GM18505 (cell line): ENCODE measurements around the gene DVL3.

Experiments
- ATAC-seq: cut with Tn5 transposase; IDR thresholded peaks from one replicate; pipeline ENCODE4 v1.9.1; 2021; ENCODE audit not compliant: unreplicated experiment
- POLR2A ChIP-seq: IDR thresholded peaks from 4 replicates; pipeline ENCODE4 v1.6.1; 2011; ENCODE audit warnings: borderline replicate concordance; ENCODE audit not compliant: insufficient read depth, insufficient read length; ENCODE audit errors: extremely low read depth

The DVL3 gene

GRCh38 chr3:184164648-184165330 is 9.6 kb downstream of the DVL3 start:
- no peak for TF ChIP-seq POLR2A
- ATAC-seq: no peak

DNA sequence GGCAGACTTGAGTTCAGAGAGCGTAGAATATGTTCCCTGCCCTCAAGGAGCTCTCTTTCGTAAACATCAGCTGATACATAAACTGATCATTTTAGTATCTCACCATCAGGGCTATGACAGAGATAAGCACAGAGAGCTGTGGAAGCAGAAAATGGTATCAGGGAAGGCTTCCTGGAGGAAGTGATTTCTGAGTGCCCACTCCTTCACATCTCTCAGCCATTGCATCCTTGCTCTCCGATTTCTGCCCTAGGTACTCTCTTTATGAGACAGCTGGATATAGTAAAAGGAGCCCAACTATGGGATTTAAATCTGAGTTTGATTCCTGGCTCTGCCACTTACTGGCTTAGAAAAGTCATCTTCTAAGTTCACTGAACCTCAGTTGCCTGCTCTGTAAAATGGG is 10.4 kb downstream of the DVL3 start:
- TF ChIP-seq POLR2A: no peak
- ATAC-seq: no peak

DNA sequence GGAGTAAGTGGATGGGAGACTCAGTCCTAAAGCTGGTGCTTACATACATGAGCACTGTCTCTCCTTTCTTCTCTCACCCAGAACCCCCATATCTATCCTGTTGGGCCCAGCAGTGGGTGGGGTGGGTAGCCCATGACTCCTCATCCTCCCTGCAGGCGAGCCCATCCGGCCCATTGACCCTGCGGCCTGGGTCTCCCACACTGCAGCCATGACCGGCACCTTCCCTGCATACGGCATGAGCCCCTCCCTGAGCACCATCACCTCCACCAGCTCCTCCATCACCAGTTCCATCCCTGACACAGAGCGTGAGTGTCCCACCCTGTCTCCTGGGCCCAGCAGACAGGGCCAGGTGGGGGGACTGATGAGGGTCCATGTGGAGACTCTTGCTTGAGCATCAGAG is 11.5 kb downstream of the DVL3 start:
- ATAC-seq: no peak
- no peak for TF ChIP-seq POLR2A

- ATAC-seq: no peak
- TF ChIP-seq POLR2A: no peak
These were observed 12.6 kb downstream of the DVL3 start for GRCh38 chr3:184167786-184168185.

- no peak for ATAC-seq
- no peak for TF ChIP-seq POLR2A
These were observed 13.4 kb downstream of the DVL3 start for GRCh38 chr3:184168363-184169120.

DNA sequence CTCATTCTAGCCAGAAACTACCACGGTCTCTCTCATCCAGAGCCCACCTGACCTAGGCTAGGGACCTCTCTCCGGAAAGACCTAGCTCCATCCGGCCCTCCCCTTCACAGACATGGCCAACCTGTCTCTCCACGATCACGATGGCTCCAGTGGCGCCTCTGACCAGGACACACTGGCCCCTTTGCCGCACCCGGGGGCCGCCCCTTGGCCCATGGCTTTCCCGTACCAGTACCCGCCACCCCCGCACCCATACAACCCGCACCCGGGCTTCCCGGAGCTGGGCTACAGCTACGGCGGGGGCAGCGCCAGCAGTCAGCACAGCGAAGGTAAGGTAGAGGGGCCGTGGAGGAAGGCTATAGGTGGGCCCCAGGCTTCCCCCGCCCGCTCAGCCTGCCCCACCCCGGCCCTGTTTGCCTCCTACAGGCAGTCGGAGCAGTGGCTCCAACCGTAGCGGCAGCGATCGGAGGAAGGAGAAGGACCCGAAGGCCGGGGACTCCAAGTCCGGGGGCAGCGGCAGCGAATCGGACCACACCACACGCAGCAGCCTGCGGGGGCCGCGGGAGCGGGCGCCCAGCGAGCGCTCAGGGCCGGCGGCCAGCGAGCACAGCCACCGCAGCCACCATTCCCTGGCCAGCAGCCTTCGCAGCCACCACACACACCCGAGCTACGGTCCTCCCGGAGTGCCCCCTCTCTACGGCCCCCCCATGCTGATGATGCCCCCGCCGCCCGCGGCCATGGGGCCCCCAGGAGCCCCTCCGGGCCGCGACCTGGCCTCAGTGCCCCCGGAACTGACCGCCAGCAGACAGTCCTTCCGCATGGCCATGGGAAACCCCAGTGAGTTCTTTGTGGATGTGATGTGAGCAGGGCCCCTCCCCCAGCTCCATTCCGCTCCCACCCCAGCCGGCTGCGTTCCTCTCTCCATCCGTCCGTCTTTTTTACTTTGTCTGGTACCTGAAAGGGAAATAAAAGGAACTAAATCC is 15.0 kb downstream of the DVL3 start:
- no peak for TF ChIP-seq POLR2A
- no peak for ATAC-seq

GRCh38 chr3:184171562-184171961 is 16.4 kb downstream of the DVL3 start:
- no peak for ATAC-seq
- no peak for TF ChIP-seq POLR2A

GRCh38 chr3:184172681-184173373 is 17.6 kb downstream of the DVL3 start:
- no peak for ATAC-seq
- TF ChIP-seq POLR2A: no peak

GRCh38 chr3:184173374-184173722 is 18.2 kb downstream of the DVL3 start:
- TF ChIP-seq POLR2A: no peak
- no peak for ATAC-seq

DNA sequence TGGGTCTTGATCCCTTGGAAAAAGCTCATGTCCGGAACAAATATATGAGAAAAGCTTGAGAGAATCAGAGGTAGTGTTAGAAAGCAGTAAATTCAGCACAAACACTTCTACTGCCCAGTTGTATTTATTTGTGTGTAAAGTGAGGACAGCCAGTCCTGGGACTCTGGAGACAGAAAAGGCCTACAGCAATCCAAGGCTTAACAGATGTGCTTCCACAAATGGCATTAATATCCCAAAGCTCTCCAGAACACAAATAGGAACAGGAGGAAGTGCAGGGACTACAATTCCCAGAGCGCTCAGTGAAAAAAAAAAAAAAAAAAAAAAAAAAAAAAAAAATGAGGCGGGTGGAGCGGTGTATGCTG is 19.1 kb downstream of the DVL3 start:
- ATAC-seq: no peak
- TF ChIP-seq POLR2A: no peak

DNA sequence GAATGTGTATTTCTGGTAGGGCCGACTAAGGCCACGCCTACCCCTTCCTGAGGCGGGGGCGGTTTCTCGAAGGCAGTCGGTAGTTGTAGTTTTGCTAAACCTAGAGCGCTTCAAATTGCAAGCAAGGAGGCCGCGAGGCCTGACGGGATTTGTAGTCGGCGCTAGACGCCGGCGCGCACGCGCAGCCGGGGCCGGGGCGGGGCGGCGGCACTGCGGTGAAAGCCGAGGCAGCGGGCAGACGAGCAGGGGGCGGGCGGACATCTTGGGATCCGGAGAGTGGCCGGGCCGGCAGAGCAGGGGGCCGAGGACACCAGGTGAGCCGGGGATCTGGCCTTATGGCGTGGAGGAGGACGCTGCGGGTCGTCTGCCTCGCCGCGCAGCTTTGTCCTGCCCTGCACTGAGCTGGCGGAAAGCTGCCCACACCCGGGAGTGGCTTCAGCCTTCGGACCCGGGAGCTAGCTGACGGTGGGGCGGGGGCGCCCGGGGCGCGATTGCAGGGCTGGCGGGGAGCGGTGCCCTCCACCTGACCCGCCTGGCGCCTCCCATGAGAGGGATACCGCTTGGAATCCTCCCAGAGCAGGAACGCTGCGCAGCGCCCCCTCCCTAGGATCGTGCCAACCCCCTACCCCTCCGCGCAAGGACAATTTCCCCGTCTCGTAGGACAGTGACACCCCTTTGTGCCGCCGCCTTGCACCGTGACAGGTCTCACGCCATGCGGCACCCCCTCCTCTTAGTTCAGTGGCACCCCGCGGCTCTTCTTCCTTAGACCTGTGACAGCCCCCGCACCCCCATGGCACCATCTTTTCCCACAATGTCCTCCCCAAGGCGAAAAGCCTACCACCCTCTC is 19.7 kb downstream of the DVL3 start, which contains the start of gene AP2M1:
AP2M1 (plus strand) TSS at position 210 of the 847 bp plus-strand sequence. CDS start 2,139 bp downstream, outside the sequence.
- TF ChIP-seq POLR2A: peak; percentile 84
- peak; percentile 89 for ATAC-seq

GRCh38 chr3:184175506-184175905 is 20.3 kb downstream of the DVL3 start:
- no peak for ATAC-seq
- no peak for TF ChIP-seq POLR2A
